HCT116 (cell line): Measurements from ENCODE around the gene PRSS36.

Source experiments
- CEBPB ChIP-seq: IDR thresholded peaks from 2 replicates; pipeline ENCODE4 v1.6.1; 2012; ENCODE audit warnings: low read depth
- EZH2 ChIP-seq: fragments of 200-600 bp; sonication (generic); IDR thresholded peaks from 2 replicates; pipeline ENCODE4 v1.6.1; 2017; ENCODE audit warnings: antibody characterized with exemption, mixed run types
- EZH2phosphoT487 ChIP-seq: fragments of 200-600 bp; IDR thresholded peaks from 2 replicates; pipeline ENCODE4 v1.6.1; 2018; ENCODE audit warnings: antibody characterized with exemption, borderline replicate concordance
- JUND ChIP-seq: IDR thresholded peaks from 2 replicates; pipeline ENCODE4 v1.6.1; 2012
- POLR2A ChIP-seq: IDR thresholded peaks from 2 replicates; pipeline ENCODE4 v1.7.0; 2011; ENCODE audit warnings: borderline replicate concordance; ENCODE audit not compliant: insufficient read depth, insufficient read length; ENCODE audit errors: extremely low read depth
- POLR2AphosphoS5 ChIP-seq: IDR thresholded peaks from 2 replicates; pipeline ENCODE4 v1.6.1; 2011; ENCODE audit warnings: mild to moderate bottlenecking, low read depth, low read length, moderate library complexity
- RAD21 ChIP-seq: IDR thresholded peaks from 2 replicates; pipeline ENCODE4 v1.6.1; 2012; ENCODE audit warnings: low read depth, mild to moderate bottlenecking
- SP1 ChIP-seq: IDR thresholded peaks from 2 replicates; pipeline ENCODE4 v1.6.1; 2012; ENCODE audit warnings: low read depth
- TCF7L2 ChIP-seq: IDR thresholded peaks from 2 replicates; pipeline ENCODE4 v1.7.0; 2011; ENCODE audit warnings: borderline replicate concordance, inconsistent platforms; ENCODE audit not compliant: insufficient read depth, insufficient read length; ENCODE audit errors: extremely low read depth
- YY1 ChIP-seq: IDR thresholded peaks from 2 replicates; pipeline ENCODE4 v1.6.1; 2011; ENCODE audit warnings: low read length, low read depth, moderate library complexity, mild to moderate bottlenecking; ENCODE audit not compliant: insufficient replicate concordance; ENCODE audit errors: extremely low read depth
- ZNF274 ChIP-seq: fragments of 200-500 bp; sonication (Bioruptor generic); IDR thresholded peaks from 2 replicates; pipeline ENCODE4 v1.6.1; 2014; ENCODE audit warnings: mild to moderate bottlenecking, low read depth, low read length, inconsistent platforms
- TF ChIP-seq, protein P1 (sequence below), 3 experiments: fragments of 200-600 bp in 1 of 3; sonication (generic) in 1 of 3; IDR thresholded peaks in 2 of 3; conservative IDR thresholded peaks in 1 of 3; 2 replicates each; pipeline ENCODE4 v1.5.1; 2012 to 2017; ENCODE audit warnings: low read depth in 2 of 3, low read length in 2 of 3, antibody characterized with exemption in 1 of 3, borderline replicate concordance in 1 of 3, control low read depth in 1 of 3, mild to moderate bottlenecking in 1 of 3, mixed read lengths in 1 of 3, mixed run types in 1 of 3, moderate library complexity in 1 of 3; ENCODE audit not compliant: insufficient read depth in 1 of 3
- TF ChIP-seq, protein P2 (sequence below): IDR thresholded peaks from 2 replicates; pipeline ENCODE4 v1.6.1; 2012
- TF ChIP-seq, protein P3 (sequence below): IDR thresholded peaks from 2 replicates; pipeline ENCODE4 v1.6.1; 2012; ENCODE audit warnings: low read depth

DNA sequence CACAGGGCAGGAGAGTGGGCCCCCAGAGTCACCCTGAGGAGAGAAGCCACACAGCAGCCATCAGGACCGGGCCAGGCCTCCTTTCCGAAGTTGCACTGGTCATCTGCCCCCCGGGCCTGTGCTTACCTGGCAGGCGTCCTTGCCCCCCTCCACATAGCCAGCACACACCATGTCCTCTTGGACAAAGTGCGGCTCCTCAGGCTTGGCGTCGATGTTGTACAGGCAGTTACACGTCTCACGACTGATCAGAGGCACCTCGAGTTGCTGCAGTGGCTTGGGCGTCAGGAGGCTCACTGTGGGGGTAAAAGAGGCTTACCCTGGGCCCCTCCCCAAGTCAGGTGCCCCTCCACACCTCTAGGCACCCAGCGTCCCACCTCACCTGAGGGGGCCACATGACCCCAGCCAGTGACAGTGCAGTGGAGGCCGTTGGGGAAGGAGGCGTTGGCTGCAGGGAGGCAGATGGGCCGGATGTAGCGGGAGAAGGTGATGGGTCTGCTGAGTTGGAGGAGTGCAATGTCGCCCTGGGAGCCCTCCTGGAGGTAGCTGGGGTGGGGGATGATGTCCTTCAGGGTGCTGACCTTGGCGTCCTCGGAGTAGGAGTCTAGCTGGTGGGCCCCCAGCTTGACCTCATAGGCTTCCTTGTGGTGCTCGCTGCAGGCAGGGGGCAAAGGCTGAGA, 17.4 kb downstream of the PRSS36 start:
- no peak for TF ChIP-seq POLR2A
- TF ChIP-seq, protein P1, sequence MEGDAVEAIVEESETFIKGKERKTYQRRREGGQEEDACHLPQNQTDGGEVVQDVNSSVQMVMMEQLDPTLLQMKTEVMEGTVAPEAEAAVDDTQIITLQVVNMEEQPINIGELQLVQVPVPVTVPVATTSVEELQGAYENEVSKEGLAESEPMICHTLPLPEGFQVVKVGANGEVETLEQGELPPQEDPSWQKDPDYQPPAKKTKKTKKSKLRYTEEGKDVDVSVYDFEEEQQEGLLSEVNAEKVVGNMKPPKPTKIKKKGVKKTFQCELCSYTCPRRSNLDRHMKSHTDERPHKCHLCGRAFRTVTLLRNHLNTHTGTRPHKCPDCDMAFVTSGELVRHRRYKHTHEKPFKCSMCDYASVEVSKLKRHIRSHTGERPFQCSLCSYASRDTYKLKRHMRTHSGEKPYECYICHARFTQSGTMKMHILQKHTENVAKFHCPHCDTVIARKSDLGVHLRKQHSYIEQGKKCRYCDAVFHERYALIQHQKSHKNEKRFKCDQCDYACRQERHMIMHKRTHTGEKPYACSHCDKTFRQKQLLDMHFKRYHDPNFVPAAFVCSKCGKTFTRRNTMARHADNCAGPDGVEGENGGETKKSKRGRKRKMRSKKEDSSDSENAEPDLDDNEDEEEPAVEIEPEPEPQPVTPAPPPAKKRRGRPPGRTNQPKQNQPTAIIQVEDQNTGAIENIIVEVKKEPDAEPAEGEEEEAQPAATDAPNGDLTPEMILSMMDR (IDR thresholded peaks at IDR 0.05 in 2 of 3, conservative IDR thresholded peaks at IDR 0.05 in 1 of 3; ENCODE audit: borderline replicate concordance in 1 of 3, insufficient read depth in 1 of 3, low read depth in 2 of 3, low read length in 2 of 3) = no peak
- no peak for TF ChIP-seq YY1
- TF ChIP-seq POLR2AphosphoS5 = peak; percentile 27; the same call in 1 of the 2 replicates
- TF ChIP-seq RAD21 = no peak
- TF ChIP-seq, protein P2, sequence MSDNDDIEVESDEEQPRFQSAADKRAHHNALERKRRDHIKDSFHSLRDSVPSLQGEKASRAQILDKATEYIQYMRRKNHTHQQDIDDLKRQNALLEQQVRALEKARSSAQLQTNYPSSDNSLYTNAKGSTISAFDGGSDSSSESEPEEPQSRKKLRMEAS = no peak
- TF ChIP-seq ZNF274 = no peak
- TF ChIP-seq EZH2 = no peak
- TF ChIP-seq, protein P3, sequence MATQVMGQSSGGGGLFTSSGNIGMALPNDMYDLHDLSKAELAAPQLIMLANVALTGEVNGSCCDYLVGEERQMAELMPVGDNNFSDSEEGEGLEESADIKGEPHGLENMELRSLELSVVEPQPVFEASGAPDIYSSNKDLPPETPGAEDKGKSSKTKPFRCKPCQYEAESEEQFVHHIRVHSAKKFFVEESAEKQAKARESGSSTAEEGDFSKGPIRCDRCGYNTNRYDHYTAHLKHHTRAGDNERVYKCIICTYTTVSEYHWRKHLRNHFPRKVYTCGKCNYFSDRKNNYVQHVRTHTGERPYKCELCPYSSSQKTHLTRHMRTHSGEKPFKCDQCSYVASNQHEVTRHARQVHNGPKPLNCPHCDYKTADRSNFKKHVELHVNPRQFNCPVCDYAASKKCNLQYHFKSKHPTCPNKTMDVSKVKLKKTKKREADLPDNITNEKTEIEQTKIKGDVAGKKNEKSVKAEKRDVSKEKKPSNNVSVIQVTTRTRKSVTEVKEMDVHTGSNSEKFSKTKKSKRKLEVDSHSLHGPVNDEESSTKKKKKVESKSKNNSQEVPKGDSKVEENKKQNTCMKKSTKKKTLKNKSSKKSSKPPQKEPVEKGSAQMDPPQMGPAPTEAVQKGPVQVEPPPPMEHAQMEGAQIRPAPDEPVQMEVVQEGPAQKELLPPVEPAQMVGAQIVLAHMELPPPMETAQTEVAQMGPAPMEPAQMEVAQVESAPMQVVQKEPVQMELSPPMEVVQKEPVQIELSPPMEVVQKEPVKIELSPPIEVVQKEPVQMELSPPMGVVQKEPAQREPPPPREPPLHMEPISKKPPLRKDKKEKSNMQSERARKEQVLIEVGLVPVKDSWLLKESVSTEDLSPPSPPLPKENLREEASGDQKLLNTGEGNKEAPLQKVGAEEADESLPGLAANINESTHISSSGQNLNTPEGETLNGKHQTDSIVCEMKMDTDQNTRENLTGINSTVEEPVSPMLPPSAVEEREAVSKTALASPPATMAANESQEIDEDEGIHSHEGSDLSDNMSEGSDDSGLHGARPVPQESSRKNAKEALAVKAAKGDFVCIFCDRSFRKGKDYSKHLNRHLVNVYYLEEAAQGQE = no peak
- no peak for TF ChIP-seq EZH2phosphoT487
- TF ChIP-seq CEBPB = no peak
- no peak for TF ChIP-seq JUND
- no peak for TF ChIP-seq SP1
- no peak for TF ChIP-seq TCF7L2
